ENCODE results near the gene SYTL3.
A peak's percentile ranks its signal among the peaks of the same experiment; 100 is the strongest.
"Not testable (repeated sequence)": the region's sequence is repeated elsewhere in the genome, so short reads cannot be mapped to it uniquely, and the experiment has no call there.

SYTL3 gene

GRCh38 chr6:158665332-158665731 lies 15.5 kb downstream of the SYTL3 start:
- DNase-seq = peak; percentile 30

DNA sequence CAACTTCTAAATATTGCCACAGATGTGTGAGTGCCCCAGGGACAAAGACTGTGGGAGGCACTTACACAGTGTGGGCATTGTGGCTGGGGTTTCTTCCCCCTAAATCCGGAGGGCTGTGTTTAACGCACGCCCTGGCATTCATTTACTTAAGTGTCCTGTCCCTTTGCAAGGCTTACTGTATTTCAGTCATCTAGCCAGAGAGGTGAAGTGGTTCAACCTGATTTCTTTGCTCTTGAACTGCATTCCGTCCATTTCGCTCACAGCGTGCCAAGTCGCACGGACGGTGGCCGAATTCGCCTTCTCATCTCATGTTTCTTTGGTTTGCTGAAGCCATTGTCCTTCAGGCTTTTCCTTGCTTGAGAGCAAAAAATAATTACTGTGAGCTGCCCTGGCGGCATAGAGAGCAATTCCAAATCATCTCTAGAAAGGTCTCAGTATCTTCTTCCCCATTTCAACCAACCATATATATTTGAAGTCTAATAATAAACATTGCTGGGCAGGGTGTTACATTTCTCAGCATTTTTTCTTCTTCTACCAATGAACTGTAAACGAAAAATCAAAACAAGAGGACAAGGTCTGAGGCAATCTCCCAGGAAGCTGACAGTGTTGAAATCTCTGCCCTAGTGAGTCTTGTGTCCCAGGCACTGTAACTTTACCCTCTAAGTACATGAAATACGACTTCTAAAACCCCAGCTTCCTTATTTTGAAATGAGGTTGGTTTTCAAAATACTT lies 16.9 kb downstream of the SYTL3 start:
- DNase-seq = peak; percentile 63

- DNase-seq = no peak
Measured at GRCh38 chr6:158667360-158667981, 17.6 kb downstream of the SYTL3 start.

GRCh38 chr6:158668707-158669103 lies 18.9 kb downstream of the SYTL3 start:
- no peak for DNase-seq

DNA sequence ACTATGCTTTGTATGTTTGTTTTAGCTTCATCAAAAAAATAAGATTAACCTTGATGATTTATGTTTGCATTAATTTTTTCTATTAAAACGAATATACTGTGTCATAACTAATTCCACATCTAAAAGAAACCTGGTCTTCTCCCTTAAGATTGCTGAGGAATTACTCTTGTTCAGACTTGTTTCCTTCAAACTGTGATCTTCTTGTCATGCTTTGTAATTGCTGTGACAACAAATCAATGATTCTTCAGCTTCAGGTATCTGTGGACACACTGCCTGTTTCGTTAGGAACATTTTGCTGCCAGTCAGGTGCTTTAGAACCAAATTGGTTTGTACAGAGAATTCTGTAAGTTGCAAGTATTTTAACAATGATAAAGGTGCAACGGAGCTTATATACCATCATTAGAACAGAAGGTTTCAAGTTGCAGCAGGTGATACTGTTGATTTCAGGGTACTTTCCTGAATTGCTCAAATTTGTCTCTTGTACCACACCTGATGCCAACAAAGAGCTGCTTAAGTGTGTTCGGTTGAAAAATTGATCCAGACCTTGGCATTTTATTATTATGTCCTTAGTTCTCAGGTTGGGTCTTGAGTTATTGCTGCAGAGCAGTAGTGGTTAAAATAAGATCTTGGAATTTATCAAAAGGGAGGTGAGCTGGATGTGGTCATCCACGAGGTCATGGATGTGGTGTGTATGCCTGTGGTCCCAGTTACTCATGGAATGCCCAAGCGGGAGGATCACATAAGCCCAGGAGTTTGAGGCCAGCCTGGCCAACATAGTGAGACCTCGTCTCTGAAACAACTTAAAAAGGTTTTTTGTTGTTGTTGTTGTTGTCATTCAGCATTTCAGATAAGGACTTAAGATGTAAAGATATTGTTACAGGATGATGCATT lies 19.5 kb downstream of the SYTL3 start:
- DNase-seq = peak; percentile 40

DNA sequence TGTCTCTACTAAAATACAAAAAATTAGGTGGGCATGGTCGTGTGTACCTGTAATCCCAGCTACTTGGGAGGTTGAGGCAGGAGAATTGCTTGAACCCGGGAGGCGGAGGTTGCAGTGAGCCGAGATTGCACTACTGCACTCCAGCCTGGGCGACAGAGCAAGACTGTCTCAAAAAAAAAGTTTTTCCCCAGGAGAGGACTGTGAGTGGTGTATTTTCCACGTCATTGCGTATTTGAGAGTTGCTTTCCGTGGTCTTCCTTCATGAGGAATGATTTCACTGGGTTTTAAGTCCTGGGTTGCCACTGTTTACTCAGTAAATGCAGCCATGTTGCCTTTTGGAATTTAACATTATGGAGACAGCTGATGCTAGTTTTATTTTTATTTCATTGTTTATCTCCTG lies 22.3 kb downstream of the SYTL3 start:
- DNase-seq = not testable (repeated sequence)

DNA sequence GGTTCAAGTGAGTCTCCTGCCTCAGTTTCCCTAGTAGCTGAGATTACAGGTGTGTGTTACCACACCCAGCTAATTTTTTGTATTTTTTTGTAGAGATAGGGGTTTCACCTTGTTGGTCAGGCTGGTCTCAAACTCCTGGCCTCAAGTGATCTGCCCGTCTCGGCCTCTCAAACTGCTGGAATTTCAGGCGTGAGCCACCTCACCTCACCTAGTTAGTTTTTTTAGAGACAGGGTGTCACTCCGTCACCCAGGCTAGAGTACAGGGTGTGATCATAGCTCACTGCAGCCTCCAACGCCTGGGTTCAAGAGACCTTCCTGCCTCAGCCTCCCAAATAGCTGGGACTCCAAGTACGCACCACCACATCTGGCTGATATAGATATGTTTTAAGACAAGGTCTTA lies 22.9 kb downstream of the SYTL3 start:
- no peak for DNase-seq

DNA sequence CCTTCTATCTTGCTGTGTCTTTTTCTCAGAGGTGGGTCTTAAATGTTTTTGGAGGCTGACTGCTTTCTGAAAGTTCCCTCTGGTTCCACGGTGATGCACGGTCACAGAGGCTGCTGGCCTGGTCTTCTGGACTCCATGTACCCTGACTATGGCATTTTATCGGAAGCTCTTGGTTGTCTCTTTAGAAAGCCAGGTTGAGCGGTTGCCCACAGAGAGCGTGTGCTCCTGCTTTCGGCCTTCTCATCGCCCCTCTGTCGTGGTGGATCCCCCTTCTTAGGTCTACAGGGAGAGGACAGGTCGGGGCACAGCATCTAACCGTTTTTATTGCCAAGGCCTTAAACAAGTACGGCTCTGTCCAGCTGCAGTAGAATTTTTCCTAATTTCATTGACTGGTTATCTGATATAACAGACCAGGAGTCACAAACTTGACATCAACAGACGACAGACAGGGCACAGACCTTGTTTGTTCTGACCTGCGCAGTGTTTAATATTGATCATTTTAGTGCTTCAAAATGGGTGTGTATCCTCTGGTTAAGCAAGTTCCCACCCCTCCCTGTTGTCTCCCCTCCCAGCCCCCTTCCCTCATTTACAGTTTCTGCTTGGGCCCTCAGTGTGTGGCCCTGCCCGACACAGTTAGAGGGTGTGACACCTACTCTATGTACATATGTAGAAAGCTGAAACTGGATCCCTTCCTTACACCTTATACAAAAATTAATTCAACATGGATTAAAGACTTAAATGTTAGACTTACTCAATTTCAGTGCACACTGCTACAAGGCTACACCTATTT lies 24.7 kb downstream of the SYTL3 start:
- no peak for DNase-seq

GRCh38 chr6:158677094-158677493 lies 27.2 kb downstream of the SYTL3 start:
- DNase-seq = not testable (repeated sequence)

- peak; percentile 27 for DNase-seq
Measured at GRCh38 chr6:158677906-158678578, 28.2 kb downstream of the SYTL3 start.

- peak; percentile 26 for DNase-seq
Measured at GRCh38 chr6:158680015-158680414, 30.2 kb downstream of the SYTL3 start.

DNA sequence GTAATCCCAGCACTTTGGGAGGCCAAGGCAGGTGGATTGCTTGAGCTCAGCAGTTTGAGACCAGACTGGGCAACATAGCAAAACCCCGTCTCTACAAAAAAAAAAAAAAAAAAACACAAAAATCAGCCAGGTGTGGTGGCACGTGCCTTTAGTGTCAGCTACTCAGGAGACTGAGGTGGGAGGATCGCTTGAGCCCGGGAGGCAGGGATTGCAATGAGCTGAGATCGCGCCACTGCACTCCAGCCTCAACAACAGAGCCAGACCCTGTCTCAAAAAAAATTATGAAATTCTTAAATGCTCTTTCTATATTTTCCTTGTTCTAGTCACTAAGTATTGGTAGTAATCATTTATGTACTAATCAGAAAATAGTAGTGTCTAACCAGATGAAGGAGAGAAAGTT lies 30.6 kb downstream of the SYTL3 start:
- DNase-seq = peak; percentile 12

DNA sequence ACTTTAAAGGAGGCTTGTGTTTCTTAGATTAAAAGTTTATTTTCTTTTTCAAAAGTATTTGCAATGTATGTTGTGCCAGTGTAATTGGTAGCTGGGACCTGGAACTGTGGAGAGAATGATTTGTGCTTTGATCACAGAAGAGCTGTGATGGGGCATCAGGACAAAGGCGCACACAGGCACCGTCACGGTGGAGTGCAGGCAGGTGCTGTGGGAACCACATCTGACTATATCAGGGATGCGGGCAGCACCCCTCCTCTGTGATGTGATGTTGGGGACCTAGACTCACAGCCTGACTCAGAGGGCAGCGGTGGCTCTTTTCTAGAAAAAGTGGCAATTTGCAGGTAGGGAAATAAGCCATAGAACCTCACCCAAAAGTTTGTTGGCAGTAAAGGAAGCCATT lies 34.5 kb downstream of the SYTL3 start:
- no peak for DNase-seq

GRCh38 chr6:158684745-158685324 lies 35.0 kb downstream of the SYTL3 start:
- no peak for DNase-seq

GRCh38 chr6:158686311-158686710 lies 36.5 kb downstream of the SYTL3 start:
- peak; percentile 68 for DNase-seq

- DNase-seq = no peak
Measured at GRCh38 chr6:158686791-158687381, 37.0 kb downstream of the SYTL3 start.

- DNase-seq = no peak
Measured at GRCh38 chr6:158687506-158687905, 37.7 kb downstream of the SYTL3 start.

GRCh38 chr6:158688860-158689259 lies 39.0 kb downstream of the SYTL3 start:
- no peak for DNase-seq

DNA sequence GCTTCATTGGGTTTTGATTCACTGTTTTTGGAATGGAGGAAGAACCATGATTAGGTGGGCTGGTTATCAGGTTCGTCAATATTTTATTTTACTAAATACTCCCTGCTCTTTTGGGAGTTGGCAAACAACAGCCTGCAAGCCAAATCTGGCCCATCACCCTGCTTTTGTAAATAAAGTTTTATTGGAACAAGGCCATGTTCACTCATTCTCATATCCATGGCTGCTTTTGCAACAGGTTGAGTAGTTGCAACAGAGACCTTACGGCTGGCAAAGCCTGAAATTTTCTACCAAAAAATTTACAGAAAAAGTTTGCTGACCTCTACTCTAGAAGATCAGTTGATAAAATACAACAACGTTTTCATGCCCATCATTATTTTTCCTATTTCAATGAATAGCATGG lies 45.1 kb downstream of the SYTL3 start:
- DNase-seq = no peak

DNA sequence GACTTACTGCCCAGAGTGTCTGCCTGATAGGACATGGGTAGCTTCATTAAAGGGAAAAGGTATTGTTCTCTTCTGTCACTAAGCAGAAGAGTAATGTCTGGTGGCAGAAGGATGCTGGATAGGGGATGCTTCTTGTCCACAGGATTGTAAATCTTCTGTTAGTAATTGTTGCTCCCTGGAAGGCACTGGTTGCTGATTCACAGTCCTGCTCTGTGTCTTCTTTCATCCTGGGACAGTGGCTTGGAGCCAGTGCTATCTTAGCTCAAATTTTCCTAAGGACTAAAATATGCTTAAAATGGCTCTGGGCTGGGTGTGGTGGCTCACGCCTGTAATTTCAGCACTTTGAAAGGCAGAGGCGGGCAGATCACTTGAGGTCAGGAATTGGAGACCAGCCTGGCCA lies 48.0 kb downstream of the SYTL3 start:
- peak; percentile 82 for DNase-seq

DNA sequence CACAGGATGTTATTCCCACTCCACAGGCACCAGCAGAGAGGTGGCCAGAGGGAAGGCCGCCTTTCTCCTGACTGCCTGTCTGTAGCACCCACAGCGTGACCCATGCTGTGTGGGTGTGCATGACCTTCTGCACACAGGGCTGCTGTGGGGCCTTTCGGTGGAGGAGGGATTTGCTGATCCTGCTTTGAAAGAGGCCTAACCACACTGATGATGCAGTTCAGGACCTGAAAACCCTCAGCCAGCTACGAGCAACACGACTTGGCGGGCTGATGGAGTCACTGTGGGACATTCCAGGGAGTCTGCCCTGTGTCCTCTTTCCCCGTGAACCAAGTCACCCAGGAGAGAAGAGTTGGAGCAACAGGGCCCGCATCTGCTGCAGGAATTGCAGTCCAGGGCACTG lies 49.1 kb downstream of the SYTL3 start:
- DNase-seq = no peak

Measured in islet precursor cell (in vitro differentiated cells).